K562 (cell line): Measurements from ENCODE around the gene GCK. TPM values are rescaled to one million over a fixed set of nuclear protein-coding genes. Genes with fewer than 3 reads are reported as not detected.

Source experiments
- CREB1 ChIP-seq, 2 experiments: sonication (generic) in 1 of 2; formaldehyde crosslinking in 1 of 2; IDR thresholded peaks; 2 replicates each; pipeline versions ENCODE4 v1.6.1 to v1.8.0; 2012 to 2022; ENCODE audit warnings: inconsistent platforms in 1 of 2, mild to moderate bottlenecking in 1 of 2, missing genetic modification reagents in 1 of 2, moderate library complexity in 1 of 2
- EHMT2 ChIP-seq: fragments of 450-650 bp; IDR thresholded peaks from 2 replicates; pipeline ENCODE4 v1.6.1; 2018; ENCODE audit warnings: antibody characterized with exemption
- FOXK2 ChIP-seq, 2 experiments: fragments of 450-650 bp; IDR thresholded peaks in 1 of 2; conservative IDR thresholded peaks in 1 of 2; 2 replicates each; pipeline ENCODE4 v1.6.1; 2016; ENCODE audit warnings: low read depth in 2 of 2, mild to moderate bottlenecking in 1 of 2
- HOXB6 ChIP-seq: fragments of 250-450 bp; sonication (Bioruptor Pico); IDR thresholded peaks from 2 replicates; pipeline ENCODE4 v1.5.1; 2022; ENCODE audit warnings: mild to moderate bottlenecking, borderline replicate concordance
- KAT2B ChIP-seq: IDR thresholded peaks from one replicate; pipeline ENCODE4 v1.6.1; 2012; ENCODE audit warnings: low read depth, mild to moderate bottlenecking, control low read depth, inconsistent platforms, low read length, moderate library complexity
- MTA2 ChIP-seq: fragments of 450-650 bp; IDR thresholded peaks from 2 replicates; pipeline ENCODE4 v1.6.1; 2016; ENCODE audit warnings: low read depth
- NFIC ChIP-seq: fragments of 450-650 bp; IDR thresholded peaks from 2 replicates; pipeline ENCODE4 v1.6.1; 2017; ENCODE audit warnings: mild to moderate bottlenecking, inconsistent platforms
- PURB ChIP-seq: sonication (generic); formaldehyde crosslinking; IDR thresholded peaks from 2 replicates; pipeline ENCODE4 v1.9.0; 2021; ENCODE audit warnings: low read depth, mild to moderate bottlenecking, missing genetic modification reagents
- SMARCB1 ChIP-seq: IDR thresholded peaks from 2 replicates; pipeline ENCODE4 v1.6.1; 2011; ENCODE audit warnings: improper control_type of control experiment, low read depth; ENCODE audit not compliant: insufficient read length
- ZBTB7A ChIP-seq: IDR thresholded peaks from 2 replicates; pipeline ENCODE4 v1.6.1; 2011; ENCODE audit warnings: low read depth, mild to moderate bottlenecking, low read length, moderate library complexity, borderline replicate concordance; ENCODE audit not compliant: control insufficient read depth
- ZNF445 ChIP-seq: fragments of 250-450 bp; sonication (Bioruptor Pico); IDR thresholded peaks from 2 replicates; pipeline ENCODE4 v1.4.0; 2020; ENCODE audit warnings: low read depth, mild to moderate bottlenecking, moderate library complexity
- ZNF778 ChIP-seq: fragments of 450-650 bp; formaldehyde crosslinking; IDR thresholded peaks from 2 replicates; pipeline ENCODE4 v1.4.0; 2020; ENCODE audit warnings: mild to moderate bottlenecking, moderate library complexity
- polyA plus RNA-seq, 8 experiments: library from polyadenylated mRNA; depleted of rRNA in 4 of 8; stranded (reverse) in 5 of 8; unstranded in 3 of 8; fragments of >200 nt; fragmentation: Nextera tagmentation in 2 of 8; fragmentation: Illumina TruSeq in 1 of 8; extraction: Ambion mirVana in 2 of 8; extraction: Trizol in 1 of 8; gene quantifications; 2 replicates each; pipeline versions ENCODE4 v1.2.1 to v1.2.3, GENCODE V29; 2011 to 2014; ENCODE audit warnings: inconsistent platforms in 1 of 8, missing spikeins in 1 of 8
- total RNA-seq, 7 experiments: library from RNA; depleted of rRNA in 6 of 7; stranded (reverse); fragments of >200 nt in 6 of 7; fragmentation: Illumina TruSeq in 2 of 7; extraction: Trizol in 2 of 7; gene quantifications; 2 replicates each; pipeline versions ENCODE4 v1.2.1 to v1.2.3, GENCODE V29; 2011 to 2021; ENCODE audit warnings: low replicate concordance in 1 of 7
- TF ChIP-seq, protein P1 (sequence below), 2 experiments: IDR thresholded peaks in 1 of 2; conservative IDR thresholded peaks in 1 of 2; 2 replicates each; pipeline ENCODE4 v1.6.1; 2016; ENCODE audit warnings: low read depth in 2 of 2, mild to moderate bottlenecking in 1 of 2, missing compliant biosample characterization in 1 of 2, missing genetic modification characterization in 1 of 2, moderate library complexity in 1 of 2
- TF ChIP-seq, protein P2 (sequence below), 2 experiments: fragments of 250-450 bp in 1 of 2; fragments of 450-650 bp in 1 of 2; sonication (Bioruptor Pico) in 1 of 2; IDR thresholded peaks; 2 replicates each; pipeline versions ENCODE4 v1.6.1 to v1.8.0; 2016 to 2021; ENCODE audit warnings: mild to moderate bottlenecking in 2 of 2, moderate library complexity in 2 of 2, missing compliant biosample characterization in 1 of 2, missing genetic modification characterization in 1 of 2
- TF ChIP-seq, protein P3 (sequence below): fragments of 450-650 bp; IDR thresholded peaks from 2 replicates; pipeline ENCODE4 v1.6.1; 2014; ENCODE audit warnings: low read depth, mild to moderate bottlenecking, moderate library complexity, borderline replicate concordance
- TF ChIP-seq, protein P4 (sequence below): fragments of 250-450 bp; sonication (Bioruptor Pico); IDR thresholded peaks from 2 replicates; pipeline ENCODE4 v1.4.0; 2020; ENCODE audit warnings: mild to moderate bottlenecking
- TF ChIP-seq, protein P5 (sequence below): fragments of 250-450 bp; sonication (Bioruptor Pico); IDR thresholded peaks from 2 replicates; pipeline ENCODE4 v1.4.0; 2020

GCK gene
- total and polyA plus RNA-seq, 9 of the 15 experiments (the other 6 are each of a cell fraction or from before 2014, with no cell fraction given): 0.11 to 0.55 (median 0.16) TPM; not detected in 3

DNA sequence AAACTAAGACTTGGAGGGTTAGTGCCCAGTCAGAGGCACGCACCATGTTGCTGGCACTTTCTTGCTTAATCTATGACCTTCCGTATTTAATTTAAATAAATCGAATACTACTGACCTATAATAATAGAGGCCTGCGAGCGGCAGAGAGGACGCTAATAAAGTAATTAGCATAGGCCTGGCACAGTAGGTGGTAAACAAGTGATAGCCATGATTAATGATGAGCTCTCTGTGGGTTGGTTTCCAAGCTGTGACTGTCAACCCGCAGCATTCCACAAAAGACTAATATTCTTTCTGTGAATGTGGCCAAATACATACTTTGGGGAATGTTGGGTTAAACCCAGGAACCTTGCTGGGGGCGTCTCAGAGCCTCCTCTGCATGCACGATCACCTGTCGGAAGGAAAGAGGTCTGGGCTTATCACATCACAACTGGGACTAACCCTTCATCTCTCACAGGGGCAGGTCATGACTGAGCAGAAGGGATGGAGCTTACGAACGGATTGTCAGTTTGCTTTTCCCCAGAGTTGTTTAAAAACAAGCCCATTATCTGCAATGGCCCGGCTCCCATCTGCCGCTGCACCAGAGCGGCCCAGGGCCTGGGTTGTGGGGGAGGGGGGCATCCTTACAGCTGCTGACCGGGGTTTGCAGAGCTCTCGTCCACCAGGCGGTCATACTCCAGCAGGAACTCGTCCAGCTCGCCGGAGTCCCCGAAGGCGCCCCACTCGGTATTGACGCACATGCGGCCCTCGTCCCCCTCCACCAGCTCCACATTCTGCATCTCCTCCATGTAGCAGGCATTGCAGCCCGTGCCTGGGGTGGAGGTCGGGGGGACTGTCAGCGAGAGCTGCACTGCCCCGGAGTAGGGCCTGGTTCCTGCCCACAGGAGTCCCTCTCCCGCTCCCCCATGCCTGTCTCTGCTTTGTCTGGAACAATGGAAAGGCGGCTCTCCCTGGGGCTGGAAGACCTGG is 41.9 kb downstream of the GCK start (continued):
- TF ChIP-seq, protein P1, sequence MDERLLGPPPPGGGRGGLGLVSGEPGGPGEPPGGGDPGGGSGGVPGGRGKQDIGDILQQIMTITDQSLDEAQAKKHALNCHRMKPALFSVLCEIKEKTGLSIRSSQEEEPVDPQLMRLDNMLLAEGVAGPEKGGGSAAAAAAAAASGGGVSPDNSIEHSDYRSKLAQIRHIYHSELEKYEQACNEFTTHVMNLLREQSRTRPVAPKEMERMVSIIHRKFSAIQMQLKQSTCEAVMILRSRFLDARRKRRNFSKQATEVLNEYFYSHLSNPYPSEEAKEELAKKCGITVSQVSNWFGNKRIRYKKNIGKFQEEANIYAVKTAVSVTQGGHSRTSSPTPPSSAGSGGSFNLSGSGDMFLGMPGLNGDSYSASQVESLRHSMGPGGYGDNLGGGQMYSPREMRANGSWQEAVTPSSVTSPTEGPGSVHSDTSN (CRISPR knock-in tag; IDR thresholded peaks at IDR 0.05; ENCODE audit: low read depth): no peak
- TF ChIP-seq, protein P1 (tag; conservative IDR thresholded peaks at IDR 0.05; ENCODE audit: low read depth): peak; percentile 42; the same call in 1 of the 2 replicates
- TF ChIP-seq ZNF445 (no peak), PURB (CRISPR knock-in tag) (no peak), CREB1 (IDR thresholded peaks at IDR 0.05) (peak; percentile 37; the same call in 1 of the 2 replicates), CREB1 (CRISPR knock-in tag; IDR thresholded peaks at IDR 0.05) (no peak), ZBTB7A (peak; percentile 56; the same call in 1 of the 2 replicates), EHMT2 (no peak), NFIC (peak; percentile 89), HOXB6 (CRISPR knock-in tag) (no peak), MTA2 (peak; percentile 68), SMARCB1 (no peak), FOXK2 (conservative IDR thresholded peaks at IDR 0.05 in 1 of 2, IDR thresholded peaks at IDR 0.05 in 1 of 2; ENCODE audit: low read depth in 2 of 2) (peak; percentile 57 to 75; a peak in 2 of 4 replicates), KAT2B (no peak), ZNF778 (CRISPR knock-in tag) (no peak)
- TF ChIP-seq, protein P2, sequence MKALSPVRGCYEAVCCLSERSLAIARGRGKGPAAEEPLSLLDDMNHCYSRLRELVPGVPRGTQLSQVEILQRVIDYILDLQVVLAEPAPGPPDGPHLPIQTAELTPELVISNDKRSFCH (CRISPR knock-in tag; IDR thresholded peaks at IDR 0.05): no peak
- TF ChIP-seq, protein P2 (tag; IDR thresholded peaks at IDR 0.05): no peak
- TF ChIP-seq, protein P3, sequence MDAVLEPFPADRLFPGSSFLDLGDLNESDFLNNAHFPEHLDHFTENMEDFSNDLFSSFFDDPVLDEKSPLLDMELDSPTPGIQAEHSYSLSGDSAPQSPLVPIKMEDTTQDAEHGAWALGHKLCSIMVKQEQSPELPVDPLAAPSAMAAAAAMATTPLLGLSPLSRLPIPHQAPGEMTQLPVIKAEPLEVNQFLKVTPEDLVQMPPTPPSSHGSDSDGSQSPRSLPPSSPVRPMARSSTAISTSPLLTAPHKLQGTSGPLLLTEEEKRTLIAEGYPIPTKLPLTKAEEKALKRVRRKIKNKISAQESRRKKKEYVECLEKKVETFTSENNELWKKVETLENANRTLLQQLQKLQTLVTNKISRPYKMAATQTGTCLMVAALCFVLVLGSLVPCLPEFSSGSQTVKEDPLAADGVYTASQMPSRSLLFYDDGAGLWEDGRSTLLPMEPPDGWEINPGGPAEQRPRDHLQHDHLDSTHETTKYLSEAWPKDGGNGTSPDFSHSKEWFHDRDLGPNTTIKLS: no peak; the same call in 1 of the 2 replicates
- TF ChIP-seq, protein P4, sequence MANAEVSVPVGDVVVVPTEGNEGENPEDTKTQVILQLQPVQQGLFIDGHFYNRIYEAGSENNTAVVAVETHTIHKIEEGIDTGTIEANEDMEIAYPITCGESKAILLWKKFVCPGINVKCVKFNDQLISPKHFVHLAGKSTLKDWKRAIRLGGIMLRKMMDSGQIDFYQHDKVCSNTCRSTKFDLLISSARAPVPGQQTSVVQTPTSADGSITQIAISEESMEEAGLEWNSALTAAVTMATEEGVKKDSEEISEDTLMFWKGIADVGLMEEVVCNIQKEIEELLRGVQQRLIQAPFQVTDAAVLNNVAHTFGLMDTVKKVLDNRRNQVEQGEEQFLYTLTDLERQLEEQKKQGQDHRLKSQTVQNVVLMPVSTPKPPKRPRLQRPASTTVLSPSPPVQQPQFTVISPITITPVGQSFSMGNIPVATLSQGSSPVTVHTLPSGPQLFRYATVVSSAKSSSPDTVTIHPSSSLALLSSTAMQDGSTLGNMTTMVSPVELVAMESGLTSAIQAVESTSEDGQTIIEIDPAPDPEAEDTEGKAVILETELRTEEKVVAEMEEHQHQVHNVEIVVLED: no peak
- TF ChIP-seq, protein P5, sequence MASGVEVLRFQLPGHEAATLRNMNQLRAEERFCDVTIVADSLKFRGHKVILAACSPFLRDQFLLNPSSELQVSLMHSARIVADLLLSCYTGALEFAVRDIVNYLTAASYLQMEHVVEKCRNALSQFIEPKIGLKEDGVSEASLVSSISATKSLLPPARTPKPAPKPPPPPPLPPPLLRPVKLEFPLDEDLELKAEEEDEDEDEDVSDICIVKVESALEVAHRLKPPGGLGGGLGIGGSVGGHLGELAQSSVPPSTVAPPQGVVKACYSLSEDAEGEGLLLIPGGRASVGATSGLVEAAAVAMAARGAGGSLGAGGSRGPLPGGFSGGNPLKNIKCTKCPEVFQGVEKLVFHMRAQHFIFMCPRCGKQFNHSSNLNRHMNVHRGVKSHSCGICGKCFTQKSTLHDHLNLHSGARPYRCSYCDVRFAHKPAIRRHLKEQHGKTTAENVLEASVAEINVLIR (CRISPR knock-in tag): no peak
